ENCODE results near the gene IL20RA. TPM values are rescaled to one million over a fixed set of nuclear protein-coding genes. Genes with fewer than 3 reads are reported as not detected.

Gene IL20RA
- total RNA-seq, 4 donors from 2014 or later, result 0.88 to 6.4 (median 4.3) TPM

DNA sequence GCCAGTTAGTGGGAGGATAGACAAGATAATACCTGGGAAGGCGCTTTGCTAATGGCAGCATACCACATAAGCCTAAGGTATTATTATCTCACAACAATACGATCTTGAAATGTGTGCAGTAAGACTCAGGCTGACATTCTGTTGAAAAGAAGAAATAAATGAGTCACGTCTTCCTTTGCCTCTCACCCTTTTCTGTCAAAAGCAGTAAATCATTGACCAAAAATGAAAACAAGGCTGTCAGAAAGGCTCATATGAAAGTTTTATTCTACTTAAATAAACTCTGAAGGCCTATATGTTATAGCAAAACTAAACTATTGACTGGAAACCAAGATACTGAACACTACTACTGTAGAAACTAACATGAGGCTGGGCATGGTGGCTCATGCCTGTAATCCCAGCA is 43.1 kb upstream of the IL20RA start:
- no peak overlapping the region for H3K27ac ChIP-seq
- DNase-seq, result no peak
- no peaks in the 10 kb centered on the region for H3K9me3 ChIP-seq
- no peaks in the 10 kb centered on the region for H3K27me3 ChIP-seq
- no peak overlapping the region for H3K4me3 ChIP-seq
- H3K36me3 ChIP-seq, result no peaks in the 10 kb centered on the region
- intact Hi-C loops (cut with DNase I; ENCODE audit: low total_unique reads), result no loop called here
- no peaks in the 10 kb centered on the region for H3K4me1 ChIP-seq
- TF ChIP-seq, protein P1, sequence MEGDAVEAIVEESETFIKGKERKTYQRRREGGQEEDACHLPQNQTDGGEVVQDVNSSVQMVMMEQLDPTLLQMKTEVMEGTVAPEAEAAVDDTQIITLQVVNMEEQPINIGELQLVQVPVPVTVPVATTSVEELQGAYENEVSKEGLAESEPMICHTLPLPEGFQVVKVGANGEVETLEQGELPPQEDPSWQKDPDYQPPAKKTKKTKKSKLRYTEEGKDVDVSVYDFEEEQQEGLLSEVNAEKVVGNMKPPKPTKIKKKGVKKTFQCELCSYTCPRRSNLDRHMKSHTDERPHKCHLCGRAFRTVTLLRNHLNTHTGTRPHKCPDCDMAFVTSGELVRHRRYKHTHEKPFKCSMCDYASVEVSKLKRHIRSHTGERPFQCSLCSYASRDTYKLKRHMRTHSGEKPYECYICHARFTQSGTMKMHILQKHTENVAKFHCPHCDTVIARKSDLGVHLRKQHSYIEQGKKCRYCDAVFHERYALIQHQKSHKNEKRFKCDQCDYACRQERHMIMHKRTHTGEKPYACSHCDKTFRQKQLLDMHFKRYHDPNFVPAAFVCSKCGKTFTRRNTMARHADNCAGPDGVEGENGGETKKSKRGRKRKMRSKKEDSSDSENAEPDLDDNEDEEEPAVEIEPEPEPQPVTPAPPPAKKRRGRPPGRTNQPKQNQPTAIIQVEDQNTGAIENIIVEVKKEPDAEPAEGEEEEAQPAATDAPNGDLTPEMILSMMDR (IDR thresholded peaks at IDR 0.05), result no peak
- TF ChIP-seq POLR2A (IDR thresholded peaks at IDR 0.05), result no peak

DNA sequence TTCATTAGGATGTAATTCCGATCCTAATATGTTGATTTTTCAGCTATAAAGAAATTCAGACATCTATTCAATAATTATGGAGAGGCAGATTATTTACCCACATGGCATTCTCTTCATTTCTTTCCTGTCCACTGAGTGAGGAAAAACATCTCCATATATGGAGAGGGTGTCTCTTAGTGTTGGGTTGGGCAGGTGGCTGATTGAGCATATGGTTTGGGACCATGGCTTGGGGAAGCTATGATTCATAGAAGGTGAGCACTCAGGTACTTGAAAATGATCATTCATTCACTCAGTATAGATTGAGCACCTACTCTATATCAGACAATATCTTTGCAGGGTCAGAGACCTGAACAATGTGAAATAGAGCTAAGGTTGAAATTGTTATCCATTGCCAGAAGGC is 41.3 kb upstream of the IL20RA start:
- Histone ChIP-seq H3K36me3 (no peaks in the 10 kb centered on the region), H3K4me1 (no peaks in the 10 kb centered on the region), H3K4me3 (no peak overlapping the region), H3K9me3 (no peaks in the 10 kb centered on the region), H3K27ac (no peak overlapping the region), H3K27me3 (no peaks in the 10 kb centered on the region)
- no peak for DNase-seq
- TF ChIP-seq POLR2A (IDR thresholded peaks at IDR 0.05), result no peak
- TF ChIP-seq, protein P1 (IDR thresholded peaks at IDR 0.05), result no peak
- intact Hi-C loops (cut with DNase I; ENCODE audit: low total_unique reads), result no loop called here

DNA sequence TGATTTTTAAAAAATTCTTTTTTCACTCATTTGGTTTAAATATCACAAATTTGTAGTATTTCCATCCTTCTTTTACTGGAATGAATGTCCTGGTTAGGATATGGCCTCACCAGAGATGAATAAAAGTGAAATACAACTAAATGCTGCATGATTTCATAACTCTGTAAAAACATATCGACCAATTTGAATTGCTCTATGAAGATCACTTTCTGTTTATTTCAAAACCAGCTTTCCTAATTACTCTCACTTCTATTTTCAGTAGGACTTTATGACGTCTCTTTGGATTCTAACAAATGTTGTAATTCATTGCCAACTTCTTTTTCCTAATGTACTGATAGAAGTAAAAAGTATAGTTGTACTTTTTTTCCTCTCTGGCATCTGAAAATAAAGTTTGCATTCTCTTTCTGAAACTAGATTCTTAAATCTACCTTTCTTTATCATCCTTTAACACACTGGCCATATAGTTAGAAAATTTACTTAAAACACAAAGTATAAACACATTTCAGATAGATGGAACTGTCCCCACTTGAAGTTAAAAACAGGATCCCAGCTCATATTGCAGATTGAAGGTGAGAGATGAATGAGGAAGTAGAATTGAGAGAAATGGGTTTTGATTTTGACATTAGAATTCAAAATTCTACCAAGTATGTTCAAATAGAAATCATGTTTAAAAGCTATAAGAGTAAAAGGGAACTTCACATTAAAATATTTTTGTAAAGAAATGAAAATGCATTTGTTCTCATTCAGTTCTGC is 40.3 kb upstream of the IL20RA start:
- no peak for TF ChIP-seq POLR2A (IDR thresholded peaks at IDR 0.05)
- TF ChIP-seq, protein P1 (IDR thresholded peaks at IDR 0.05), result no peak
- Histone ChIP-seq H3K9me3 (no peaks in the 10 kb centered on the region), H3K4me3 (no peak overlapping the region), H3K27ac (no peak overlapping the region), H3K36me3 (no peaks in the 10 kb centered on the region), H3K4me1 (no peaks in the 10 kb centered on the region), H3K27me3 (no peaks in the 10 kb centered on the region)
- intact Hi-C loops (cut with DNase I; ENCODE audit: low total_unique reads), result no loop called here
- DNase-seq, result no peak

DNA sequence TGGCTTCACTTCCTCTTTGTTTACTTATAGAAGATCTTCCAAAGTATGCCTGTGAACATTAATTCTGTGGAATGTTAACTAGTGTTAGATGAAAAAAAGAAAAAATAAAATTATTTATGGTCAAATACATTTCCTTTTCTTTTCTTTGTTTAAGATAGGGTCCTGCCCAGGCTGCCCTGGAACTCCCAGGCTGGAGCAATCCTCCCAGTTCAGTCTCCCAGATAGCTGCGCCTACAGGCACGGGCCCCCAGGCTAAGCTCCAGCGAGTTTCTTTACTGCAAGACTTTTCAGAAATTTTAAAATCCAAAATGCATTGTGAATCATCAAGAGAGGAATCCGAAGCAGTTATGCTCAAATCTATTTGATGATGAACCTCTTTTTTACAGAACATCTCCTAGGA is 39.3 kb upstream of the IL20RA start:
- Histone ChIP-seq H3K36me3 (no peaks in the 10 kb centered on the region), H3K9me3 (no peaks in the 10 kb centered on the region), H3K4me1 (no peaks in the 10 kb centered on the region), H3K27ac (no peak overlapping the region), H3K4me3 (no peak overlapping the region), H3K27me3 (no peaks in the 10 kb centered on the region)
- intact Hi-C loops (cut with DNase I; ENCODE audit: low total_unique reads), result no loop called here
- TF ChIP-seq, protein P1 (IDR thresholded peaks at IDR 0.05), result no peak
- no peak for DNase-seq

DNA sequence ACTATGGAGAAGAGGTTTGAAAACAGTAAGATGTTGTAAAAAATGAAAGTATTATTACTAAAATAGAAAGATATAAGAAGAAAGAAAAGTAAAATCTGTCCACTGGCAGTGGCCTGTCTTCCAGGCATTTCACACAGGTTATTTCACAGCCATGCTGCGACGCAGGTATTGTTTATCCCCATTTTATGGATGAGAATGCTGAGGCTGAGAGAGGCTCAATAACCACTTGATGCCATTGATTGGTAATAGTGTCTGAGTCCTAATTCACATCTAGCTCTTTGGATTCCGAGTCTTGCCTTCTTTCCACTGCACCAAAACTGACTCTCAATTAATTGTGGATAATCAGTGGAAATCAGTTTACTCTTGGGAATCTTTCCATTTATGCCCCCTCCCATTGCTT is 37.2 kb upstream of the IL20RA start:
- intact Hi-C loops (cut with DNase I; ENCODE audit: low total_unique reads), result no loop called here
- no peak for DNase-seq
- no peaks in the 10 kb centered on the region for H3K27me3 ChIP-seq
- TF ChIP-seq, protein P1 (IDR thresholded peaks at IDR 0.05), result no peak
- TF ChIP-seq POLR2A (IDR thresholded peaks at IDR 0.05), result no peak
- no peaks in the 10 kb centered on the region for H3K36me3 ChIP-seq
- no peaks in the 10 kb centered on the region for H3K9me3 ChIP-seq
- H3K4me3 ChIP-seq, result no peak overlapping the region
- no peak overlapping the region for H3K27ac ChIP-seq
- no peaks in the 10 kb centered on the region for H3K4me1 ChIP-seq
